Heart left ventricle (tissue), 16 donors: ENCODE results near the gene LMCD1. TPM values are rescaled to one million over a fixed set of nuclear protein-coding genes. Genes with fewer than 3 reads are reported as not detected.

Experiments
- ATAC-seq, 4 donors: fragments of 200-7000 bp; cut with Tn5 transposase; one replicate each; pipeline ENCODE4 v1.9.1; 2020 to 2022; ENCODE audit warnings: moderate library complexity in 4 of 4, mild to moderate bottlenecking in 3 of 4, moderate number of reproducible peaks in 1 of 4
- DNase-seq, 5 donors: peaks; one replicate each; pipeline ENCODE4 v3.0.0-alpha.2; 2020
- H3K27ac ChIP-seq, 12 donors: fragments of 200-600 bp; sonication (generic) in 4 of 12; one replicate each; pipeline versions ENCODE4 v1.5.0 to v1.8.0; 2016 to 2022; ENCODE audit warnings: mild to moderate bottlenecking in 2 of 12
- H3K27me3 ChIP-seq, 9 donors: fragments of 200-600 bp; sonication (generic) in 2 of 9; one replicate each; pipeline versions ENCODE4 v1.5.1 to v1.8.0; 2016 to 2022; ENCODE audit warnings: mild to moderate bottlenecking in 3 of 9
- H3K36me3 ChIP-seq, 9 donors: fragments of 200-600 bp; sonication (generic) in 2 of 9; one replicate each; pipeline versions ENCODE4 v1.5.0 to v1.8.0; 2018 to 2022; ENCODE audit warnings: mild to moderate bottlenecking in 2 of 9
- H3K4me1 ChIP-seq, 12 donors: fragments of 200-600 bp; sonication (generic) in 4 of 12; one replicate each; pipeline versions ENCODE4 v1.5.0 to v1.8.0; 2016 to 2022; ENCODE audit warnings: mild to moderate bottlenecking in 3 of 12
- H3K4me3 ChIP-seq, 12 donors: fragments of 200-600 bp; sonication (generic) in 4 of 12; one replicate each; pipeline versions ENCODE4 v1.5.0 to v1.8.0; 2017 to 2022; ENCODE audit warnings: mild to moderate bottlenecking in 9 of 12, moderate library complexity in 4 of 12
- H3K9me3 ChIP-seq, 12 donors: fragments of 200-600 bp; sonication (generic) in 4 of 12; one replicate each; pipeline versions ENCODE4 v1.5.0 to v1.8.0; 2016 to 2022; ENCODE audit warnings: mild to moderate bottlenecking in 1 of 12
- CTCF ChIP-seq, 12 donors: fragments of 200-600 bp; sonication (generic) in 4 of 12; IDR thresholded peaks; one replicate each; pipeline versions ENCODE4 v1.5.0 to v1.8.0; 2018 to 2022; ENCODE audit warnings: antibody characterized with exemption in 12 of 12, mild to moderate bottlenecking in 5 of 12
- POLR2A ChIP-seq, 2 donors: fragments of 450-650 bp; IDR thresholded peaks; one replicate each; pipeline ENCODE4 v1.6.1; 2017; ENCODE audit warnings: antibody characterized with exemption in 2 of 2, mild to moderate bottlenecking in 2 of 2, moderate library complexity in 2 of 2
- WGBS, 4 donors: extraction: QIAGEN DNeasy Blood & Tissue Kit in 2 of 4; methylation state at CpG; one replicate each; pipeline versions ENCODE4 v1.1.5 to v1.1.7; 2013 to 2018; 5-methylcytosine and 5-hydroxymethylcytosine counted together
- intact Hi-C, 10 donors: fragments of 100-400 bp; cut with DNase I; formaldehyde crosslinking; loops; one replicate each; pipeline versions ENCODE4 v1.11.1 to v1.14.2; 2022
- polyA plus RNA-seq, 2 donors: library from polyadenylated mRNA; stranded (reverse); fragments of 200-250 nt; gene quantifications; one replicate each; pipeline ENCODE4 v1.2.3, GENCODE V29; 2013
- total RNA-seq, 9 donors: library from RNA; depleted of rRNA in 2 of 9; stranded (reverse); fragments of >200 nt in 2 of 9; fragmentation: NEBNext Ultra II Directional in 3 of 9; extraction: Animal tissue kit (Norgen Biotek cat#: 25700) in 3 of 9; gene quantifications; one replicate each; pipeline versions ENCODE4 v1.1.0 to v1.2.4, GENCODE V29; 2016 to 2023
- donor health status: ischemic (EF 13 %, LVEDD 7.1; RV severe dilation, severe dysfunction).
- donor health status: healthy with polysubstance abuse.
- donor health status: DM: no; HTN: yes; CAD: no.
- donor health status: DM: no; HTN: no; CAD: no.
- donor health status: ischemic (EF 25% LVEDD 6.9; RV normal size, moderate dysfunction).
- donor health status: ischemic (EF 25% LVEDD 5.7; RV mildly dilated, moderate dysfunction).
- donor health status: healthy.
- donor health status: DM: yes; HTN: yes; CAD: no.
- donor health status: ischemic (EF 35%, LVEDD 5.7; RV mildly dilated, moderate dysfunction).
- donor health status: nonischemic (EF 11% LVEDD 7.7; RV severe dilation, severe dysfunction).
- donor health status: DM: yes; HTN: yes; CAD: no.
- donor health status: PGD.
- donor health status: ischemic (EF 29% LVEDD 5.4; RV normal size, mild dysfunction).
- donor health status: nonischemic (EF 23%, LVEDD 6.1; RV moderate dilation, normal function).

LMCD1 gene
- total and polyA plus RNA-seq, 11 donors = 34.9 to 661 (median 54.6) TPM

GRCh38 chr3:8562081-8562595, 60.5 kb downstream of the LMCD1 start:
- Histone ChIP-seq H3K36me3 (peaks cover 3 to 59% (median 28%) of the 10 kb centered on the region in 9 donors), H3K4me1 (peaks cover 6 to 60% (median 40%) of the 10 kb centered on the region in 12 donors), H3K27me3 (no peaks in the 10 kb centered on the region), H3K4me3 (no peak overlapping the region), H3K9me3 (no peaks in the 10 kb centered on the region), H3K27ac (peak overlapping the region; percentile 36 to 87 (median 70))
- DNase-seq (no peak), ATAC-seq (no peak)
- intact Hi-C loops = loop anchor here in 2 of 10 donors (5.0 kb wide), 2 partner anchors 35 to 120 kb away; no protein-coding TSS in a partner anchor
- TF ChIP-seq POLR2A (IDR thresholded peaks at IDR 0.05) = no peak
- no peak for TF ChIP-seq CTCF (IDR thresholded peaks at IDR 0.05)
- 57 to 67% (median 64%) methylated on average over 3 of the region's 3 CpGs for WGBS, 4 donors

- ATAC-seq (no peak), DNase-seq (no peak)
- no peak overlapping the region for H3K4me3 ChIP-seq
- intact Hi-C loops = loop anchor here in 2 of 10 donors (5.0 kb wide), 2 partner anchors 36 to 121 kb away; no protein-coding TSS in a partner anchor
- no peaks in the 10 kb centered on the region for H3K27me3 ChIP-seq
- peaks cover 3 to 65% (median 33%) of the 10 kb centered on the region in 9 donors for H3K36me3 ChIP-seq
- TF ChIP-seq CTCF (IDR thresholded peaks at IDR 0.05) = no peak
- TF ChIP-seq POLR2A (IDR thresholded peaks at IDR 0.05) = no peak
- H3K4me1 ChIP-seq = peaks cover 2 to 50% (median 31%) of the 10 kb centered on the region in 12 donors
- H3K9me3 ChIP-seq = no peaks in the 10 kb centered on the region
- H3K27ac ChIP-seq = peak overlapping the region in 5 of 12 donors; percentile 64 to 87 (median 71)
- WGBS, 4 donors = 71 to 84% (median 76%) methylated on average over 4 of the region's 4 CpGs
Observed at GRCh38 chr3:8563146-8563545, 61.5 kb downstream of the LMCD1 start.

DNA sequence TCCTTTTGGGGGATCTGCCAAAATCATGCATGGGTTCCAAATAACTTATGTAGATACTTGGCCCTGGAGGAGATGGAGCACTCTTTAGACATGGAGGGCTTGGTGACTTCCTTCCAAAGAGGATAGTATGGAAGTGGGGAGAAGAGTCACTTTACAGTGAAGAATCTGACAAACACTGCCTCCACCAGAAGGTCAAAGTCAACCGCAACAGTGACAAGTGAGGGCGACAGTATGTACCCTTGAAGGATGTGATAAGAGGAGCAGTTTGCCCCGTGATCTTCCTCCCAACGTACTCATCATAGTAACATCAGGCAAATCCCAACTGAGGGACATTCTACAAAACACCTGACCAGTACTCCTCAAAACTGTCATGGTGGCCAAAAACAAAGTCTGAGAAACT, 62.0 kb downstream of the LMCD1 start:
- DNase-seq = no peak
- Histone ChIP-seq H3K4me1 (peaks cover 0 to 45% (median 27%) of the 10 kb centered on the region in 12 donors), H3K4me3 (no peak overlapping the region), H3K9me3 (no peaks in the 10 kb centered on the region), H3K36me3 (peaks cover 3 to 65% (median 37%) of the 10 kb centered on the region in 9 donors), H3K27me3 (no peaks in the 10 kb centered on the region), H3K27ac (no peak overlapping the region)
- intact Hi-C loops = loop anchor here in 2 of 10 donors (5.0 kb wide), 2 partner anchors 36 to 121 kb away; no protein-coding TSS in a partner anchor
- 74 to 95% (median 90%) methylated on average over 4 of the region's 4 CpGs for WGBS, 4 donors
- ATAC-seq = no peak
- no peak for TF ChIP-seq POLR2A (IDR thresholded peaks at IDR 0.05)
- TF ChIP-seq CTCF (IDR thresholded peaks at IDR 0.05) = no peak

DNA sequence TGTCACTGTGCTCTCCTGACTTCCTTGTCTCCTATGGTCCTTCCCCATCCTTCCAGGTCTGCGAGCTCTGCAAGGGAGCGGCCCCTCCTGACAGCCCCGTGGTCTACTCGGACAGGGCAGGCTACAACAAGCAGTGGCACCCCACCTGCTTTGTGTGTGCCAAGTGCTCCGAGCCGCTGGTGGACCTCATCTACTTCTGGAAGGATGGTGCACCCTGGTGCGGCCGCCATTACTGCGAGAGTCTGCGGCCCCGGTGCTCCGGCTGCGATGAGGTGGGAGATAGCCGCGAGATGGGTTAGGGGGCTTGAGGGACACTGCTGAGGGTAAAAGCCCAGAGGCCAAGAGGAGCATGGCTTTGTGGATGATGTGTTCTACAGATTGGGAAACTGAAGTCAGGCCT, 63.8 kb downstream of the LMCD1 start:
- peaks cover 3 to 74% (median 53%) of the 10 kb centered on the region in 9 donors for H3K36me3 ChIP-seq
- no peaks in the 10 kb centered on the region for H3K27me3 ChIP-seq
- ATAC-seq (no peak), DNase-seq (no peak)
- no peak for TF ChIP-seq CTCF (IDR thresholded peaks at IDR 0.05)
- no peak for TF ChIP-seq POLR2A (IDR thresholded peaks at IDR 0.05)
- 96 to 98% (median 98%) methylated on average over 9 to 15 of the region's 15 CpGs for WGBS, 4 donors
- intact Hi-C loops = no loop called here
- no peak overlapping the region for H3K4me3 ChIP-seq
- peaks cover 0 to 31% (median 19%) of the 10 kb centered on the region in 12 donors for H3K4me1 ChIP-seq
- H3K9me3 ChIP-seq = no peaks in the 10 kb centered on the region
- H3K27ac ChIP-seq = no peak overlapping the region
